K562 (cell line): Measurements from ENCODE around the gene UBE2H. TPM values are rescaled to one million over a fixed set of nuclear protein-coding genes. Genes with fewer than 3 reads are reported as not detected.
A peak's percentile ranks its signal among the peaks of the same experiment; 100 is the strongest.

Experiments
- ATF7 ChIP-seq: fragments of 450-650 bp; IDR thresholded peaks from 2 replicates; pipeline ENCODE4 v1.7.1; 2014; ENCODE audit warnings: mild to moderate bottlenecking, moderate library complexity
- CAMTA2 ChIP-seq: fragments of 250-450 bp; sonication (Bioruptor Pico); conservative IDR thresholded peaks from 2 replicates; pipeline ENCODE4 v1.5.1; 2022
- CEBPB ChIP-seq: fragments of 450-650 bp; IDR thresholded peaks from 2 replicates; pipeline ENCODE4 v1.6.1; 2016; ENCODE audit warnings: missing genetic modification characterization, missing compliant biosample characterization
- DDX20 ChIP-seq: fragments of 450-650 bp; IDR thresholded peaks from 2 replicates; pipeline ENCODE4 v1.6.1; 2016; ENCODE audit warnings: missing genetic modification characterization, low read depth, mild to moderate bottlenecking, missing compliant biosample characterization, moderate library complexity
- HDAC3 ChIP-seq: fragments of 450-650 bp; IDR thresholded peaks from 2 replicates; pipeline ENCODE4 v1.6.1; 2018; ENCODE audit warnings: borderline replicate concordance, mild to moderate bottlenecking, moderate library complexity; ENCODE audit not compliant: partially characterized antibody
- MYBL2 ChIP-seq, 2 experiments: fragments of 450-650 bp in 1 of 2; sonication (generic) in 1 of 2; formaldehyde crosslinking in 1 of 2; IDR thresholded peaks; 2 replicates each; pipeline versions ENCODE4 v1.6.1 to v1.8.1; 2017 to 2022; ENCODE audit warnings: borderline replicate concordance in 1 of 2, inconsistent platforms in 1 of 2, low read depth in 1 of 2, mild to moderate bottlenecking in 1 of 2, missing genetic modification reagents in 1 of 2, moderate library complexity in 1 of 2
- NCOA1 ChIP-seq: fragments of 450-650 bp; IDR thresholded peaks from 2 replicates; pipeline ENCODE4 v1.6.1; 2016; ENCODE audit warnings: low read depth
- ZNF3 ChIP-seq: fragments of 250-450 bp; sonication (Bioruptor Pico); IDR thresholded peaks from 2 replicates; pipeline ENCODE4 v1.5.0; 2021; ENCODE audit warnings: mild to moderate bottlenecking, moderate library complexity
- polyA plus RNA-seq, 8 experiments: library from polyadenylated mRNA; depleted of rRNA in 4 of 8; stranded (reverse) in 5 of 8; unstranded in 3 of 8; fragments of >200 nt; fragmentation: Nextera tagmentation in 2 of 8; fragmentation: Illumina TruSeq in 1 of 8; extraction: Ambion mirVana in 2 of 8; extraction: Trizol in 1 of 8; gene quantifications; 2 replicates each; pipeline versions ENCODE4 v1.2.1 to v1.2.3, GENCODE V29; 2011 to 2014; ENCODE audit warnings: inconsistent platforms in 1 of 8, missing spikeins in 1 of 8
- total RNA-seq, 7 experiments: library from RNA; depleted of rRNA in 6 of 7; stranded (reverse); fragments of >200 nt in 6 of 7; fragmentation: Illumina TruSeq in 2 of 7; extraction: Trizol in 2 of 7; gene quantifications; 2 replicates each; pipeline versions ENCODE4 v1.2.1 to v1.2.3, GENCODE V29; 2011 to 2021; ENCODE audit warnings: low replicate concordance in 1 of 7
- TF ChIP-seq, protein P1 (sequence below): fragments of 450-650 bp; formaldehyde crosslinking; conservative IDR thresholded peaks from 2 replicates; pipeline ENCODE4 v1.4.0; 2022; ENCODE audit warnings: mild to moderate bottlenecking, missing genetic modification characterization
- TF ChIP-seq, protein P2 (sequence below): sonication (generic); formaldehyde crosslinking; IDR thresholded peaks from 2 replicates; pipeline ENCODE4 v1.8.1; 2023; ENCODE audit warnings: mild to moderate bottlenecking, missing genetic modification reagents
- TF ChIP-seq, protein P3 (sequence below), 2 experiments: IDR thresholded peaks; 2 replicates each; pipeline ENCODE4 v1.6.1; 2012; ENCODE audit warnings: improper control_type of control experiment in 2 of 2, low read depth in 2 of 2, low read length in 2 of 2, borderline replicate concordance in 1 of 2
- TF ChIP-seq, protein P4 (sequence below): fragments of 450-650 bp; IDR thresholded peaks from 2 replicates; pipeline ENCODE4 v1.6.1; 2016; ENCODE audit warnings: missing biosample characterization, missing genetic modification characterization
- TF ChIP-seq, protein P5 (sequence below), 2 experiments: fragments of 150-350 bp in 1 of 2; IDR thresholded peaks; 2 replicates each; pipeline ENCODE4 v1.6.1; 2012 to 2016; ENCODE audit warnings: low read depth in 2 of 2, low read length in 2 of 2, mild to moderate bottlenecking in 1 of 2, moderate library complexity in 1 of 2

The UBE2H gene
- total and polyA plus RNA-seq, 9 of the 15 experiments (the other 6 are each of a cell fraction or from before 2014, with no cell fraction given) = 6.3 to 33.0 (median 13.3) TPM

DNA sequence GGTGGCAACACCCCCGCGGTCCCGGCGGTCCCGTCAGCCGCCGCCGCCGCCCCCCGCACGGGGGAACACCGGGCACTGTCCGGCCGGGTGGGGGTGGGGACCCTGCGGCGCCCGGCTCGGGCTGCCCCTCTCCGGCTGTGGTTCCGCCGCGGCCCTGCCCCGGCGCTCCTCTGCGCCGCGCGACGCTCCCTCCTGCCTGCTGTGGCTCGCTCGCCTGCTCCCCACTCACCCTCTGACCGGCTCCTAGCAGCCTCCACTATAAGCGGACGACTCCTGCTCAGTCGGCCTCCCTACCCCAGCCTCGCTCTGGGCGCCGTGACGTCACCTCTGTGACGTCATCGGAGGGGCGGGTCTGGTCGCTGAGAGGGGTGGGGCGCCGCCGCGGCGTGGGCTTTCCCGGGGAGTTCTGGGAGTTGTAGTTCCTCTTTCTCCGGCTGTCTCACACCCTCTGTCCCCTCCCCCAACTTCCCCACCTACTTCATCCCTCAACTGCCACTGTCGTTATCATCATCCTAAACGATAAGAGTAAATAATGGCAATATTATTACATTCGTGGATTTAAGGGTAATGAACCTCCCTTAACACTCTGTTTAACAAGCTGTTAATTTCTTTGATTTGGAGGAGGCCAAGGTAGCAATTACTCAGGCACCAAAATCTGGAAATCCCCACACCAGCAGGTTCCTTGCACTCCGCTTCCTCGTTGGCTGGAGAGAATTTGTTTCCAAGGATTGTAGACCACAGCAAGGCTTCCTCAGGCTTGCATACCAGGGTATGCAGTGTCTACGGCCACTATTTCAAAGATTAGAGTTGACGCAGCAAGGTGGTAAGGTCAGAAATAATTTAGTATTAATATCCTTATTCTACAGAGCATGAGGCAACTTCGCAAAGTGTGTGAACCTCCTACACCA lies at the start of gene UBE2H (continued):
- TF ChIP-seq, protein P1, sequence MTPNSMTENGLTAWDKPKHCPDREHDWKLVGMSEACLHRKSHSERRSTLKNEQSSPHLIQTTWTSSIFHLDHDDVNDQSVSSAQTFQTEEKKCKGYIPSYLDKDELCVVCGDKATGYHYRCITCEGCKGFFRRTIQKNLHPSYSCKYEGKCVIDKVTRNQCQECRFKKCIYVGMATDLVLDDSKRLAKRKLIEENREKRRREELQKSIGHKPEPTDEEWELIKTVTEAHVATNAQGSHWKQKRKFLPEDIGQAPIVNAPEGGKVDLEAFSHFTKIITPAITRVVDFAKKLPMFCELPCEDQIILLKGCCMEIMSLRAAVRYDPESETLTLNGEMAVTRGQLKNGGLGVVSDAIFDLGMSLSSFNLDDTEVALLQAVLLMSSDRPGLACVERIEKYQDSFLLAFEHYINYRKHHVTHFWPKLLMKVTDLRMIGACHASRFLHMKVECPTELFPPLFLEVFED (CRISPR knock-in tag) = peak; percentile 87
- TF ChIP-seq MYBL2 (IDR thresholded peaks at IDR 0.05; ENCODE audit: low read depth) (no peak), MYBL2 (CRISPR knock-in tag; IDR thresholded peaks at IDR 0.05; ENCODE audit: borderline replicate concordance) (no peak), DDX20 (tag) (no peak), HDAC3 (no peak), NCOA1 (peak; percentile 87; the same call in 1 of the 2 replicates), ATF7 (peak; percentile 100), ZNF3 (CRISPR knock-in tag) (peak; percentile 42; the same call in 1 of the 2 replicates), CAMTA2 (no peak), CEBPB (tag) (no peak)
- TF ChIP-seq, protein P2, sequence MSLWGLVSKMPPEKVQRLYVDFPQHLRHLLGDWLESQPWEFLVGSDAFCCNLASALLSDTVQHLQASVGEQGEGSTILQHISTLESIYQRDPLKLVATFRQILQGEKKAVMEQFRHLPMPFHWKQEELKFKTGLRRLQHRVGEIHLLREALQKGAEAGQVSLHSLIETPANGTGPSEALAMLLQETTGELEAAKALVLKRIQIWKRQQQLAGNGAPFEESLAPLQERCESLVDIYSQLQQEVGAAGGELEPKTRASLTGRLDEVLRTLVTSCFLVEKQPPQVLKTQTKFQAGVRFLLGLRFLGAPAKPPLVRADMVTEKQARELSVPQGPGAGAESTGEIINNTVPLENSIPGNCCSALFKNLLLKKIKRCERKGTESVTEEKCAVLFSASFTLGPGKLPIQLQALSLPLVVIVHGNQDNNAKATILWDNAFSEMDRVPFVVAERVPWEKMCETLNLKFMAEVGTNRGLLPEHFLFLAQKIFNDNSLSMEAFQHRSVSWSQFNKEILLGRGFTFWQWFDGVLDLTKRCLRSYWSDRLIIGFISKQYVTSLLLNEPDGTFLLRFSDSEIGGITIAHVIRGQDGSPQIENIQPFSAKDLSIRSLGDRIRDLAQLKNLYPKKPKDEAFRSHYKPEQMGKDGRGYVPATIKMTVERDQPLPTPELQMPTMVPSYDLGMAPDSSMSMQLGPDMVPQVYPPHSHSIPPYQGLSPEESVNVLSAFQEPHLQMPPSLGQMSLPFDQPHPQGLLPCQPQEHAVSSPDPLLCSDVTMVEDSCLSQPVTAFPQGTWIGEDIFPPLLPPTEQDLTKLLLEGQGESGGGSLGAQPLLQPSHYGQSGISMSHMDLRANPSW (CRISPR knock-in tag) = no peak; the same call in 1 of the 2 replicates
- TF ChIP-seq, protein P3, sequence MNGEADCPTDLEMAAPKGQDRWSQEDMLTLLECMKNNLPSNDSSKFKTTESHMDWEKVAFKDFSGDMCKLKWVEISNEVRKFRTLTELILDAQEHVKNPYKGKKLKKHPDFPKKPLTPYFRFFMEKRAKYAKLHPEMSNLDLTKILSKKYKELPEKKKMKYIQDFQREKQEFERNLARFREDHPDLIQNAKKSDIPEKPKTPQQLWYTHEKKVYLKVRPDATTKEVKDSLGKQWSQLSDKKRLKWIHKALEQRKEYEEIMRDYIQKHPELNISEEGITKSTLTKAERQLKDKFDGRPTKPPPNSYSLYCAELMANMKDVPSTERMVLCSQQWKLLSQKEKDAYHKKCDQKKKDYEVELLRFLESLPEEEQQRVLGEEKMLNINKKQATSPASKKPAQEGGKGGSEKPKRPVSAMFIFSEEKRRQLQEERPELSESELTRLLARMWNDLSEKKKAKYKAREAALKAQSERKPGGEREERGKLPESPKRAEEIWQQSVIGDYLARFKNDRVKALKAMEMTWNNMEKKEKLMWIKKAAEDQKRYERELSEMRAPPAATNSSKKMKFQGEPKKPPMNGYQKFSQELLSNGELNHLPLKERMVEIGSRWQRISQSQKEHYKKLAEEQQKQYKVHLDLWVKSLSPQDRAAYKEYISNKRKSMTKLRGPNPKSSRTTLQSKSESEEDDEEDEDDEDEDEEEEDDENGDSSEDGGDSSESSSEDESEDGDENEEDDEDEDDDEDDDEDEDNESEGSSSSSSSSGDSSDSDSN (IDR thresholded peaks at IDR 0.05; ENCODE audit: borderline replicate concordance in 1 of 2, low read depth in 2 of 2, low read length in 2 of 2) = peak; percentile 84 to 90; a peak in 2 of 4 replicates
- TF ChIP-seq, protein P4, sequence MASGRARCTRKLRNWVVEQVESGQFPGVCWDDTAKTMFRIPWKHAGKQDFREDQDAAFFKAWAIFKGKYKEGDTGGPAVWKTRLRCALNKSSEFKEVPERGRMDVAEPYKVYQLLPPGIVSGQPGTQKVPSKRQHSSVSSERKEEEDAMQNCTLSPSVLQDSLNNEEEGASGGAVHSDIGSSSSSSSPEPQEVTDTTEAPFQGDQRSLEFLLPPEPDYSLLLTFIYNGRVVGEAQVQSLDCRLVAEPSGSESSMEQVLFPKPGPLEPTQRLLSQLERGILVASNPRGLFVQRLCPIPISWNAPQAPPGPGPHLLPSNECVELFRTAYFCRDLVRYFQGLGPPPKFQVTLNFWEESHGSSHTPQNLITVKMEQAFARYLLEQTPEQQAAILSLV (tag) = no peak
- TF ChIP-seq, protein P5, sequence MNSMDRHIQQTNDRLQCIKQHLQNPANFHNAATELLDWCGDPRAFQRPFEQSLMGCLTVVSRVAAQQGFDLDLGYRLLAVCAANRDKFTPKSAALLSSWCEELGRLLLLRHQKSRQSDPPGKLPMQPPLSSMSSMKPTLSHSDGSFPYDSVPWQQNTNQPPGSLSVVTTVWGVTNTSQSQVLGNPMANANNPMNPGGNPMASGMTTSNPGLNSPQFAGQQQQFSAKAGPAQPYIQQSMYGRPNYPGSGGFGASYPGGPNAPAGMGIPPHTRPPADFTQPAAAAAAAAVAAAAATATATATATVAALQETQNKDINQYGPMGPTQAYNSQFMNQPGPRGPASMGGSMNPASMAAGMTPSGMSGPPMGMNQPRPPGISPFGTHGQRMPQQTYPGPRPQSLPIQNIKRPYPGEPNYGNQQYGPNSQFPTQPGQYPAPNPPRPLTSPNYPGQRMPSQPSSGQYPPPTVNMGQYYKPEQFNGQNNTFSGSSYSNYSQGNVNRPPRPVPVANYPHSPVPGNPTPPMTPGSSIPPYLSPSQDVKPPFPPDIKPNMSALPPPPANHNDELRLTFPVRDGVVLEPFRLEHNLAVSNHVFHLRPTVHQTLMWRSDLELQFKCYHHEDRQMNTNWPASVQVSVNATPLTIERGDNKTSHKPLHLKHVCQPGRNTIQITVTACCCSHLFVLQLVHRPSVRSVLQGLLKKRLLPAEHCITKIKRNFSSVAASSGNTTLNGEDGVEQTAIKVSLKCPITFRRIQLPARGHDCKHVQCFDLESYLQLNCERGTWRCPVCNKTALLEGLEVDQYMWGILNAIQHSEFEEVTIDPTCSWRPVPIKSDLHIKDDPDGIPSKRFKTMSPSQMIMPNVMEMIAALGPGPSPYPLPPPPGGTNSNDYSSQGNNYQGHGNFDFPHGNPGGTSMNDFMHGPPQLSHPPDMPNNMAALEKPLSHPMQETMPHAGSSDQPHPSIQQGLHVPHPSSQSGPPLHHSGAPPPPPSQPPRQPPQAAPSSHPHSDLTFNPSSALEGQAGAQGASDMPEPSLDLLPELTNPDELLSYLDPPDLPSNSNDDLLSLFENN (IDR thresholded peaks at IDR 0.05; ENCODE audit: low read depth in 2 of 2, low read length in 2 of 2) = peak in 1 of 2 experiments; percentile 35; a peak in 1 of 4 replicates
